Hematopoietic multipotent progenitor cell treated with erythropoietin and hydrocortisone succinate and interleukin-3 and kit ligand, for 8 days (in vitro differentiated cells): ENCODE measurements around the gene GATAD1.

ENCODE experiments used
- DNase-seq: peaks from one replicate; pipeline ENCODE4 v3.0.0-alpha.2; 2015

The GATAD1 gene

DNA sequence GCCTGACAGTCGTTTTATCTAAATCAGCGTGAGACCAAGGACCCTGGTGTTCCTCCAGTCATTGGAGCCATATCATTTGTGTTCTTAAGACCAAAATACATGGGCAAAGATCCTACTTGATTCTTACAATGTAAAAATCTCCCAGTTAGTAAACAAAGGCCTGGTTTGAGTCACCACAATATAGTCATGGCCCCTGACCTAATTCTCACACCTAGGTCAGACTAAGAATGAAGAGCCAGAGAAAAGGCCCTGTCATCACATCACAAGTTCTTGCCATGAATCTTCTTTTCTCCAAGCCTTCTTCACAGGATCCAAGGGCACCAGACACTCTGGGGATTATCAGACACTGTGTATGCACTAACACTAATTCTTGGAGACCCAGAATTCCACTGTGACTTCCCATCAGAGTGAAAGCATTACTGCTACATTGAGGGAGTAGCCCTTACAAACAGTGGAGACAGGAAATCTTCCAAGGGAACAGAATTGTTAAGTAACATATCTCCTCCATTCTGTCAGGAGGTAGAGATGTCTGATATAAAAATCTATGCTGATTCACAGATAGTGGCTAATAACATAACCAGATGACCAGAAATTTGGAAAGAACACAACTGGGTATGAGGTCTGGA, 38.1 kb downstream of the GATAD1 start:
- DNase-seq: no peak

DNA sequence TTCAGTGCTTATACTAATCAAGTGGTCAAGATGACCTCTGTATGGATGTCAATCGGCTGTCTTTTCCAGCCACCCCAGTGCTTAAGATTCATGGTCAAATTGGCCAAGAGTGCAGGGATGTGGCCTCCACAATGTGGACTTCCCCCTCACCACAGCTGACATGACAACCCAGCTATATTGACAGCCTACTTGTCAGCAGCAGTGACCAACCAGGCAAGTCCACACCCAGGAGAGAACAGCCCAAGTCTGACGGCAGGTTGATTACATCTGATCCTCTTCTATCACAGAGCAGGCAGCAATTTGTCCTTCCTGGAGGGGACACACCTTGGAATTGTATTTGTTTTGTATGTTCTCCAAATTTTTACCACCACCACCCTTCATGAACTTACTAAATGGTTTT, 38.7 kb downstream of the GATAD1 start:
- no peak for DNase-seq

DNA sequence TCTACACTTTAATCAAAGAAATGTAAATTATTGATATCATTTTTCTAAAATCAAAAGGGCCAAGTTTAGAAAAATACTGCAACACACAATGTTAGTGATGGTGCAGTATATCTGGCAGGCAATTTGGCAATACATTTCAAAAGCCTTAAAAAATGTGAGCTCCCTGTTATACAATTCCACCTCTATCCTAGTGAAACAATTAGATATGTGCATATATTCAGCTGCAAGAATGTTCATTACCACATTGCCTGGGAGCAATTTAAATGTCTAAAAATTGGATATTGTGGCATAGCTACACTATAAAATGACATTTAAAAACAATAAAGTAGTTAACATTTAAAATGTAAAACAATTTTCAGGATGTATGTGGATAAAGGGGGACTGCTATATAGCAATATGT, 40.5 kb downstream of the GATAD1 start:
- DNase-seq: no peak

DNA sequence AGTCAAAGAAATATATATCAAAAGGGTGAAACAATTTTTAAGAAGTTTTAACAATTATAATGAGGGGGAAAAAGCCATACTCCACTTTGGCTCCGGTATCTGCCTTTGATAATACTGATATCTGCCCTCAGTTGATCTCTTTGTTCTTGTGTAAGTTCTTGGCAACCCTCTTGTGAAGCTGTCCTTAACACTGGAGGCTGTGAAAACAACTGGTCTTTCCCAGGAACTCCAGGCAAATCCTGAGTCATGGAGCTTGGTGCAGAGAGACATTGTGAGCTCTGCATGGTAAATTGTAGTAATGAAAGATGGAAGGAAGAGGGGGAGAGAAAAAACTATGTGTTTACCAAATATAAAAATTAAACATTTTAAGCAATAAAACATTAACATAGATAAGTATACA, 42.4 kb downstream of the GATAD1 start:
- DNase-seq: no peak

DNA sequence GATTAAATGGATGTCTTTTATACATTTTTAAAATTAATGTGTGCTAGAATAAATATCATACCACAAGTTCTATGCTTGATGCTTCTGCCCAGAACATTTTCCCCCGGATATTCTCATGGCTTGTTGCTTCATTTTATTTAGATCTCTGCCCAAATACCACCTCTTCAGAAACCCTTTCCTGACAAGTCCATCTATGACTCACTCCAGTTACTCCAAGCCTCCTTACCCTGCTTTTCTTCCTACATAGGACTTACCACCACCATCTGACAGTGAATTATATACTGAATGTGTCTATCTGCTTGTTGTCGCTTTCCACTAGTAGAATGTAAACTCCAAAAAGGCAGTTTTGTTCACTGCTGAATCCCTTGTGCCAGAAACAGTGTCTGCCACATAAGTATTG, 49.6 kb downstream of the GATAD1 start:
- no peak for DNase-seq

DNA sequence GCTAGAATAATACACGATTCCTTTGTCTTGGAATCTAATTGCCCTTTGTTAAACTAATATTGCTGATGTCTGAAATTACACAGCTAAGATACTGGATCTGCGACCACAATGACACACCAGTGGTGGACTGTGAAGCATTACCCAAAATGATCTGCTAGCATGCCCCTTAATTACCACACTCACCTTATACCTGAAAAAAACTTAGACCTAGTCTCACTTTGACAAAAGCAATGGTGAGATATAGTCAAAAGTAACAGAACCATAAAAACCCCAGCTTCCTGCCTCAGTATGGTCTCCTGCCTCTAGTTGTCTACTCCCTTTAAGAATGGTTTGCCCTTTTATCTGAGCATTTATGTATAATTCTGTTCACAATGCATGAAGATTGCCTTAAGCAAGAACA, 51.3 kb downstream of the GATAD1 start:
- DNase-seq: no peak

DNA sequence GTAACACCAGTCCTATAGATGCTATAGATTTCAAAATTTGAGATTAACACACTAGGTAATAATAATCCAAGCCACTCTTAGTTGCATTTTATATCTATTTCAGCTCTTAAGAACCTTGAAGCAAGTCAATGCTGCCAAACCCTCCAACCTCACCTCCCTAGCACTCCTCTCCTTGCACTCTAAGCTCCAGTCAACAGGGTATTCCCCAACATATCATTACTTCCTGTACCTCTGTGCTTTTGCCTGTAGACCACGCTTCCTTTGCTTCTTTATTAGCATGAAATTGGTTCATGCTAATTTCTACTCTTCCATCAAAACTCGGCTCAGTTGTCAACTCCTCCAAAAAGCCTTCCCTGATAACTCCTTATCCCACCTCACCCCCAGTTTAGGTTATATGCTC, 56.5 kb downstream of the GATAD1 start:
- no peak for DNase-seq

DNA sequence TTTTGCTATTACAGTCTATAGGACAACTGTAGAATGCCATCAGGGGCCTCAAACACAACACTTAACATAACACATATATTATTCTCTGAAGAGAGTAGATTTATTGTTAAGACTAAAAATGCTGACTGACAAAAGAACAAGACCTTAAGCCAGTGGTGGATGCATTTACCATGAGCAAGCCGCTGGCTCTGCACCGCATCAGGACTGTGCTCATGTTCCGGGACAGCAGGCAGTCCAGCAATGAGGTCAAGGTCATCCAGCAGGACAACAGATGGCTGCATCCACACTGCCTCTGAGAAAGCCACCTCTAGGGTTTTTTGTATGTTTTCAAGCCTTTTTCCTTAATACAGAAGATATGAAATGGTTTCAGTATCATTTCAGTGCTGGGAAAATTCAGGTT, 57.3 kb downstream of the GATAD1 start:
- DNase-seq: no peak

DNA sequence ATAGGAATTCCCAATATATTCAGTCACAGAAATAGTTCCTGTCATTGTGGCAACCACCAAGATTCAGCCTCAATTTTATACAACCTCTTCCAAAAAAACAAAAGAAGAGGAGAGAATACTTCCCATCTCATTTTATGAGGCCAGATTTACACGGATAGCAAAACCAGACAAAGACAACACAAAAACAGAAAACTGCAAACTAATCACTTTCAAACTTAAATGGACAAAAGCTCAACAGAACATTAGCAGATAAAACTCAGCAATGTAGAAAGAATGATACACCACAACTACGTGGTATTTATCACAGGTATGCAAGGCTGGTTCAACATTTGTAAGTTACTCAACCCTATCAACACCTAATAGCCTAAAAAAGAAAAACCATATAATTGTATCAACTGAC, 59.1 kb downstream of the GATAD1 start:
- no peak for DNase-seq

DNA sequence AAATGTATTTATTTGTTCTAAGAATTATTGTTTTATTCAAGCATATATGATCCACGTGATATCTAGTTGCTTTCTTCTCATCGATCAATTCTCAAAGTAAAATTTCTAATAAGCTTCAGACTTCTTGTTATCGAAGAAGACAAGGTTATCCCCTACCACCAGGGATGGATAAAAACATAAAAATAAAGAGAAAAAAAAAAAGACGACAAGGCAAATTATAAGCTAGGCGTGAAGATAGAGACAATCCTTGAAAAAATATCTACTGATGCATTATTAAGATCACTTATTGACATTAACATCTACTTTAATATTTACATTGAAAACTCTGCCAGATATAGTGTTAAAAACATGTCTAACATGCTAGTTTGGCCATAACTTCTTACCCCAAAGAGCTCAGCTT, 61.7 kb downstream of the GATAD1 start:
- DNase-seq: no peak
